Limb (tissue), 2 donors: ENCODE measurements around the gene KRTAP10-2.
A peak's percentile ranks its signal among the peaks of the same experiment; 100 is the strongest.
"Not testable (repeated sequence)": the region's sequence is repeated elsewhere in the genome, so short reads cannot be mapped to it uniquely, and the experiment has no call there.

Experiments used
- DNase-seq, 2 donors: peaks; one replicate each; pipeline ENCODE4 v3.0.0-alpha.2; 2016; ENCODE audit errors: extremely low spot score in 2 of 2

Gene KRTAP10-2

DNA sequence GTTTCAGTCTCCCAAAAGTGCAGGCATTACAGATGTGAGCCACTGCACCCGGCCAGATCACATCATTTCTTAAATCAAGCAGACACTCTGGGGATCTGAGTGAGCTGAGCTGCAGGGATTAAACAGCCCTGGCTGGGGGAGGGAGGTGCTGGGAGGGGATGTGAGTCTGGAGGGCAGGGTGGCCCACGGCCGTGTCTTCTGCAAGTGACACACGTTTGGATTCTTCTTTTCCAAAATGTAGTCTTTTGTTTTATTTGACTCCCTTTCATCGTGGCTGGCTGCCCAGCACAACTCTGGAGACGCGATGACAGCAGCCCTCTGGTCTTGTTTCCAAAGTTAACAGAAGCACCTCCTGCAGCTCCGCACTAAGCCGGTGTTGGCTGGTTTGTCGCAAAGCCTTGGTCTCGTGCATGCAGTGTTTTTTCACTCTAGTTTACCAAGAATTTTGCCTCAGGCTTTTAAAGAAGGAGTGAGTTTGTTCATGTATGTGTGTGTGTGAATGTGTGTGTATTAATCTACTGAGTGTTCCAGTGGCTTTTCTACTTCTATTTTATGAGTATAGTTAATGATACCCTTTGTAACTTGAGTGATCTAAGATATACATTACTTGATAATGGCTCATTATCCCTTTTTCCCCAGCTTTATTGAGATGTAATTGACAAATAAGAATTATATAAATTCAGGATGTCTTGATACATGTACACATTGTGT is 31.9 kb upstream of the KRTAP10-2 start:
- peak in 1 of 2 donors; percentile 17 for DNase-seq

DNA sequence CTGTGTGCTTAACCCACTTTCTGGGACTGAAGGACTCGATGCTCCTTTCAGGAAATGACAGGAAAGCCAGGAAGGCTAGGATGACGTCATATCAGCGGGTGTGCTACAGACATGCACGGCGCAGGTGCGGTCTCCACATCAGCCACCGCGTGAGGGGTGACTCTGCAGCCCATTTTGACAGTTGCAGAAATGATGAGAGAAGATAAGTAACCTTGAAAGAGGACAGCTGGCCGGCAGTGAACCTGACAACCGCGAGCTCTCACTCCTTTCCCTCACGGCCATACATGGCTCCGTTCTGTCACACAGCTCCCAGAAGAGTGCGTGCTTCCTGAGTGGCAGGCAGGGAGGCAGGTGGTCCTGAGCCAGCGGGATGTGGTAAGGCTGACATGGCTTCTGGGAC is 30.8 kb upstream of the KRTAP10-2 start:
- no peak for DNase-seq

GRCh38 chr21:44581158-44581557 is 29.9 kb upstream of the KRTAP10-2 start:
- no peak for DNase-seq

DNA sequence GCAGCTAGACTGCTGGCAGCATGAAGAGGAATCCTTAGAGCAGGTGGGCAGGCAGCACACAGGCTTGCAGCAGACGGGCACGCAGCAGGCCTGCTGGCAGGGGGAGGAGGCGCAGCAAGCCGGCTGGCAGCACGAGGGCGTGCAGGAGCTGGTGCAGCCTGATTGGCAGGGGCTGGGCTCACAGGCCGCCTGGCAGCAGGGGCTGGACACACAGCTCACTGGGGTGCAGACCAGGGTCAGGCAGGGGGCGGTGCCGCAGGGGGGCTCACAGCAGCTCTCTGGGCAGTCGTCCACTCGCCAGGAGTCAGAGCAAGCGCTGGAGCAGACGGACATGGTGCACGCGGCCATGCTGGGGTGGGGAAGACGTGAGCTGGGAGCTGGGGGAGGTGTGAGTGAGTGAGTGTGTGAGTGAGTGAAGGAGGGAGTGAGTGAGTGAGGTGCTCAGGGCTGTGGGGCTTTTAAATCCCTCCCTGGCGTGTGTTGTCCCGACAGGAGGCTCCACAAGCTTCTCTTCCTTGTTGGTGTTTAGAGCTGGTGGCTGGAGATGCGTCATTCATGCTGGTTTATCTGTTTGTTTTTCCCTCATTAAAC is 29.0 kb upstream of the KRTAP10-2 start, which contains the start of gene KRTAP10-5:
Gene KRTAP10-5 (minus strand): TSS at position 374 of the 591 bp plus-strand sequence. CDS start 26 bp downstream, at position 348.
- not testable (repeated sequence) for DNase-seq

- no peak for DNase-seq
Observed at GRCh38 chr21:44579833-44580144, 28.5 kb upstream of the KRTAP10-2 start.

DNA sequence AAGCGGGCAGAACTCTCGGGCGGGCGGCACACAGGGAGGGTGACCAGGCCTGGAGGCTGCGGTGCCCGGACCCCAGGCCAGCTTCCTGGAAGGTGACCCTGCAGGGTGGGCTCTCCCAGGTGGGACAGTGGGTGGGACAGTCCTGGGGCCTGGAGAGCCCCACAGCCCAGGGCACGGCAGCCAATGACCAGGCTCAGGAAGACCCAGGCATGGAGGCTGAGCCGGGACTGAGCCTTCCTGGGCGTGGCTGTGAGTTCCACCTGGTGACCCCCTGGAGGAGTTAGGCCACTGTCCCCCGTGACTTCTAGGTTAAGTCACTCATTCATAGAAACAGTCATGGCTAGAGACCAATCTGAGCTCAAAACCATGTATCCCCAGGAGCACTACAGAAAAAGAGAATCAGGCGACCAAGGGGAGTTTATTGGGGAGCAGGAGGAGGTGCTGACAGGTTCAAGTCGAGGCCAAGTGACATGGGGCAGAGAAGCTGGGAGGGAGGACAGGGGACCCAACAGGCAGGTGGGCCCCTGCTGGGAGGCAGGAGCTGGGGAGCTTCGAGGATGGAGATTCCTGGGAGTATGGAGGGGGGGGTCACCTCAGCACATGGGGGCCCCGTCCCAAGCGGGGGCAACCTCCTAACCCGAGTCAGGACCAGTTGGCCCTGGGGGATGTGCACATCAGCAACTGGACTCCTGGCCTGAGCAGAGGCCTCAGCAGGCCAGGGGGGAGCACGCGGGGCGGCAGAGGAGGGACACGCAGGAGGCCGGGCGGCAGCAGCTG is 27.9 kb upstream of the KRTAP10-2 start:
- no peak for DNase-seq

DNA sequence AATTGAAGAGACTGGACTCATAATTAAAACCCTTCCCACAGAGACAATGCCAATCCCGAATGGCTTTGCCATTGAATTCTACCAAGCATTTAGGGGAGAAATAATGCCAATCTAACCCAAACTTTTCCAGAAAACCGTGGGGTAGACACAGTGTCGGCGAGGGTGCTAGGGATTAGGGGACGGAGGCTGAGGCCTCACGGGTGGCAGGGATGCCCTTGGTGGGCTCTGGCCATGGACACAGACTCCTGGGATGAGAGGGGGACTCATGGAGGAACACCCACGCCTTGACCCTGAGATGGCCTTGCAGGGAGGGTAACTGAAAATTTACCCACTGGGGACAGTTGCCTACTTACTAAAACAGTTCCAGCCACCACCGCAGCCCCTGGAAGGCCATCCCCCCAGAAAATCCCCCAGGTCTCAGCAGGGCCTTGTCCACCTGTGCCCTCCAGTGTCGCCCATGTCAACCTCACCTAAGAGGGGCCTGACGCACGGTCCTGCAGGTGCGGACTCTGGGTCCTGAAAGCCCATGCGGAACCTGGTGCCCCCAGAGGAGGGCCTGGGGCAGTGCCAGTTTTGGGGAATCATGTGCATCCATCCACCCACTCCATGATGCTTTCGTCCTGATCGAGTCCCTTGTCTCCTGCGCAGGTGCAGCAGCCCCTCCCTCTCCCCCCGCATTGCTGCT is 27.2 kb upstream of the KRTAP10-2 start:
- peak in 1 of 2 donors; percentile 17 for DNase-seq

DNA sequence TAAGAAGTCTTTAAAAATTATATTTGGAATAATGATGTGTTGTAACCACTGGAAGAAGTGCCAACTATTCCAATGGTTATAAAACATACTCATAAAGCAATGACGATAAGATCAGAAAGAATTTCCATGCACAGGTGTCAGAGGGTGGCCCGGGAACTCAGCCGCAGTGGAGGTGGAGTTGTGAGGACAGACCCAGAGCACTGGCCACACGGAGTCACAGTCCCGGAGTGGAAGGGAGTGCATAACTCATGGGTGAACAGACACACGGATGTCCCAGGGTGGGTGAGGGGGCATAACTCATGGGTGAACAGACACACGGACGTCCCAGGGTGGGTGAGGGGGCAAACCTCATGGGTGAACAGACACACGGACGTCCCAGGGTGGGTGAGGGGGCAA is 24.7 kb upstream of the KRTAP10-2 start:
- no peak for DNase-seq

GRCh38 chr21:44575307-44576024 is 24.2 kb upstream of the KRTAP10-2 start:
- no peak for DNase-seq

DNA sequence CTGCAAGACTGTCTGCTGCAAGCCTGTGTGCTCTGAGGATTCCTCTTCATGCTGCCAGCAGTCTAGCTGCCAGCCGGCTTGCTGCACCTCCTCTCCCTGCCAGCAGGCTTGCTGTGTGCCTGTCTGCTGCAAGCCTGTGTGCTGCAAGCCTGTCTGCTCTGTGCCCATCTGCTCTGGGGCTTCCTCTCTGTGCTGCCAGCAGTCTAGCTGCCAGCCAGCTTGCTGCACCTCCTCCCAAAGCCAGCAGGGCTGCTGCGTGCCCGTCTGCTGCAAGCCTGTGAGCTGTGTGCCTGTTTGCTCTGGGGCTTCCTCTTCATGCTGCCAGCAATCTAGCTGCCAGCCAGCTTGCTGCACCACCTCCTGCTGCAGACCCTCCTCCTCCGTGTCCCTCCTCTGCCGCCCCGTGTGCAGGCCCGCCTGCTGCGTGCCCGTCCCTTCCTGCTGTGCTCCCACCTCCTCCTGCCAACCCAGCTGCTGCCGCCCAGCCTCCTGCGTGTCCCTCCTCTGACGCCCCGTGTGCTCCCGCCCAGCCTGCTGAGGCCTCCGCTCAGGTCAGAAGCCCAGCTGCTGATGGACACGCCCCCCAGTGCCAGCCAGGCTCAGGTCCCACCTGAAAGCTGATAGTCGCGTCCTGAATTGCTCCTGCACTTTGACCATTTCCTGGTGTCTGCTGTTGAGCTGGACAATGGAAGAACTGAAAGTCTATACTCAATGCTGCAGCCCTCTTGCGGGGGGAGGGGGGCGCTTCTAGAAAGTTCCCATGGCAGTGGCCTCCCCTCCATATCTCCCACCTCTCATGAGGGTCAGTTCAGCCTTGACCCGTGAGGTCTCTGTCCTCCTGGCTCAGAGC is 23.4 kb upstream of the KRTAP10-2 start:
- DNase-seq: no peak

DNA sequence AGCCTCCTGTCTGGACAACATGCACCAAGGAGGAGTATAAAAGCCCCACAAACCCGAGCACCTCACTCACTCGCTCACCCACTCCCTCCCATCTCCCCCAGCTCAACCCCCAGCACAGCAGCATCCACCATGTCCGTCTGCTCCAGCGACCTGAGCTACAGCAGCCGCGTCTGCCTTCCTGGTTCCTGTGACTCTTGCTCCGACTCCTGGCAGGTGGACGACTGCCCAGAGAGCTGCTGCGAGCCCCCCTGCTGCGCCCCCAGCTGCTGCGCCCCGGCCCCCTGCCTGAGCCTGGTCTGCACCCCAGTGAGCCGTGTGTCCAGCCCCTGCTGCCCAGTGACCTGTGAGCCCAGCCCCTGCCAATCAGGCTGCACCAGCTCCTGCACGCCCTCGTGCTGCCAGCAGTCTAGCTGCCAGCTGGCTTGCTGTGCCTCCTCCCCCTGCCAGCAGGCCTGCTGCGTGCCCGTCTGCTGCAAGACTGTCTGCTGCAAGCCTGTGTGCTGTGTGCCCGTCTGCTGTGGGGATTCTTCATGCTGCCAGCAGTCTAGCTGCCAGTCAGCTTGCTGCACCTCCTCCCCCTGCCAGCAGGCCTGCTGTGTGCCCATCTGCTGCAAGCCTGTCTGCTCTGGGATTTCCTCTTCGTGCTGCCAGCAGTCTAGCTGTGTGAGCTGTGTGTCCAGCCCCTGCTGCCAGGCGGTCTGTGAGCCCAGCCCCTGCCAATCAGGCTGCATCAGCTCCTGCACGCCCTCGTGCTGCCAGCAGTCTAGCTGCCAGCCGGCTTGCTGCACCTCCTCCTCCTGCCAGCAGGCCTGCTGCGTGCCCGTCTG is 22.5 kb upstream of the KRTAP10-2 start, which contains the start of gene KRTAP10-4:
Gene KRTAP10-4 (plus strand): TSS at position 100 of the 827 bp plus-strand sequence. CDS start 30 bp downstream, at position 130.
- not testable (repeated sequence) for DNase-seq

- DNase-seq: no peak
Observed at GRCh38 chr21:44572959-44573583, 21.8 kb upstream of the KRTAP10-2 start.

- DNase-seq: peak in 1 of 2 donors; percentile 18
Observed at GRCh38 chr21:44571844-44572782, 20.8 kb upstream of the KRTAP10-2 start.

- DNase-seq: no peak
Observed at GRCh38 chr21:44571296-44571695, 20.0 kb upstream of the KRTAP10-2 start.

GRCh38 chr21:44569861-44570517 is 18.7 kb upstream of the KRTAP10-2 start:
- DNase-seq: no peak

GRCh38 chr21:44568667-44569556 is 17.6 kb upstream of the KRTAP10-2 start:
- no peak for DNase-seq
